GM12874 (cell line): ENCODE data around the gene DDX39B.

Experiments used
- CTCF ChIP-seq: IDR thresholded peaks from 2 replicates; pipeline ENCODE4 v1.5.1; 2011; ENCODE audit warnings: low read depth, mild to moderate bottlenecking, control low read depth, low read length, moderate library complexity; ENCODE audit not compliant: insufficient read depth

Gene DDX39B

GRCh38 chr6:31573239-31574105 is 31.7 kb upstream of the DDX39B start:
- no peak for TF ChIP-seq CTCF

GRCh38 chr6:31572041-31572911 is 30.5 kb upstream of the DDX39B start, which contains the start of gene LTA:
Gene LTA (plus strand): TSS chr6:31572289. CDS start chr6:31572743, 454 bp downstream.
- no peak for TF ChIP-seq CTCF

- TF ChIP-seq CTCF, result no peak
Observed at GRCh38 chr6:31569861-31570536, 28.2 kb upstream of the DDX39B start.

GRCh38 chr6:31568537-31568961 is 26.7 kb upstream of the DDX39B start:
- no peak for TF ChIP-seq CTCF

GRCh38 chr6:31567531-31568370 is 25.9 kb upstream of the DDX39B start:
- no peak for TF ChIP-seq CTCF

- TF ChIP-seq CTCF, result no peak
Observed at GRCh38 chr6:31560697-31561058, 18.9 kb upstream of the DDX39B start.
